ENCODE measurements around the gene SRP54.
"Not testable (repeated sequence)": the region's sequence is repeated elsewhere in the genome, so short reads cannot be mapped to it uniquely, and the experiment has no call there.

Gene SRP54

DNA sequence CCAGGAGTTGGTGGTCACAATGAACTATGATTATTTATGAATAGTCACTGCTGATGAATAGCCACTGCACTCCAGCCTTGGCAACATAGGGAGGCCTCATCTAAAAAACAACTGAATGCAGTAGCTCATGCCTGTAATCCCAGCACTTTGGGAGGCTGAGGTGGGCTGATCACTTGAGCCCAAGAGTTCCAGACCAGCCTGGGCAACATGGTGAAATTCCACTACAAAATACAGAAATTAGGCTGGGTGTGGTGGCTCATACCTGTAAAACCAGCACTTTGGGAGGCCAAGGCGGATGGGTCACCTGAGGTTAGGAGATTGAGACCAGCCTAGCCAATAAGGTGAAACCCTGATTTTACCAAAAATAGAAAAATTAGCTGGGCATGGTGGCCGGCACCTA, 49.8 kb downstream of the SRP54 start:
- DNase-seq (ENCODE audit: low spot score): no peak
- no peak for TF ChIP-seq CTCF (IDR thresholded peaks at IDR 0.05)
- no peak overlapping the region for H3K4me3 ChIP-seq
- H3K27ac ChIP-seq: no peak overlapping the region

DNA sequence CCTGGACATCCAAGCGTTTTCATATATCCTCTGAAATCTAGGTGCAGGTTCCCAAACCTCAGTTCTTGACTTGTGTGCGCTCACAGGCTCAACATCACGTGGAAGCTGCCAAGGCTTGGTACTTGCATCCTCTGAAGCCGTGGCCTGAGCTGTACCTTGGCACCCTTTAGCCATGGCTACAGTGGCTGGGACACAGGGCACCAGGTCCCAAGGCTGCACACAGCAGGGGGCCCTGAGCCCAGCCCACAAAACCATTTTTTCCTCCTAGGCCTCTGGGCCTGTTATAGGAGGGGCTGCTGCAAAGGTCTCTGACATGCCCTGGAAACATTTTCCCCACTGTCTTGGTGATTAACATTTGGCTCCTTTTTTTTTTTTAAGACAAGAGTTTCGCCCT, 51.6 kb downstream of the SRP54 start:
- H3K4me3 ChIP-seq: no peak overlapping the region

DNA sequence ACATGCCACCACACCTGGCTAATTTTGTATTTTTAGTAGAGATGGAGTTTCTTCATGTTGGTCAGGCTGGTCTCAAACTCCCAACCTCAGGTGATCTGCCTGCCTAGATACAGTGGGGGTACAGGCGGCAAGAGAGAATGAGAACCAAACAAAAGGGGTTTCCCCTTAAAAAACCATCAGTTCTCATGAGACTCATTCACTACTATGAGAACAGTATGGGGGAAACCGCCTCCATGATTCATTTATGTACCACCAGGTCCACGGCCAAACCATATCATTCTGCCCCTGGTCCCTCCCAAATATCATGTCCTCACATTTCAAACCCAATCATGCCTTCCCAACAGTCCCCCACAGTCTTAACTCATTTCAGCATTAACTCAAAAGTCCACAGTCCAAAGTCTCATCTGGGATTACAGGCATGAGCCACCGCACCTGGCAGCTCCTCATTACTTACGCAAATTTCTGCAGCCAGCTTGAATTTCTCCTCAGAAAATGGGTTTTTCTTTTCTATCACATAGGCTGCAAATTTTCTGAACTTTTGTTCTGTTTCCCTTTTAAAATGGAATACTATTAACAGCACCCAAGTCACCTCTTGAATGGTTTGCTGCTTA, 52.3 kb downstream of the SRP54 start:
- not testable (repeated sequence) for H3K27ac ChIP-seq; H3K4me3 ChIP-seq; DNase-seq (ENCODE audit: low spot score)

More for the DNA sequence above, 51.6 kb downstream of the SRP54 start:
- TF ChIP-seq CTCF (IDR thresholded peaks at IDR 0.05): no peak
- H3K27ac ChIP-seq: no peak overlapping the region
- DNase-seq (ENCODE audit: low spot score): no peak

GRCh38 chr14:35038312-35038711, 55.5 kb downstream of the SRP54 start:
- H3K4me3 ChIP-seq; H3K27ac ChIP-seq; DNase-seq (ENCODE audit: low spot score): not testable (repeated sequence)

DNA sequence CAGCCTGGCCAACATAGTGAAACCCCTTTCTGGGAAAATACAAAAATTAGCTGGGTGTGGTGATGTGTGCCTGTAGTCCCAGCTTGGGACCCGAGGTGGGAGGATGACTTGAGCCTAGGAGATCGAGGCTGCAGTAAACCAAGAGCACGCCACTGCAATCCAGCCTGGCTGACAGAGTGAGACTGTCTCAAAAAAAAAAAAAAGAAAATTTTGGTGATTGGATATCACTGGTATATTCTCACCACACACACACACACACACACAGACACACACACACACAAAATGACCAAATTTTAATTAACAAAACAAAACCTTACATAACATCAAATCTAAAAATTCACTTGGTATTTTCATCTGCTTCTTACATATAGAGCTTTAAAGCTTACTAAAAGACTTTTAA, 59.8 kb downstream of the SRP54 start:
- Histone ChIP-seq H3K27ac (no peak overlapping the region), H3K4me3 (no peak overlapping the region)
- no peak for DNase-seq (ENCODE audit: low spot score)
- TF ChIP-seq CTCF (IDR thresholded peaks at IDR 0.05): no peak

- no peak for DNase-seq (ENCODE audit: low spot score)
- no peak for TF ChIP-seq CTCF (IDR thresholded peaks at IDR 0.05)
- no peak overlapping the region for H3K27ac ChIP-seq
- H3K4me3 ChIP-seq: no peak overlapping the region
Observed at GRCh38 chr14:35043046-35043445, 60.3 kb downstream of the SRP54 start.

- peak overlapping the region; percentile 79 for H3K4me3 ChIP-seq
- DNase-seq (ENCODE audit: low spot score): no peak
- no peak for TF ChIP-seq CTCF (IDR thresholded peaks at IDR 0.05)
- H3K27ac ChIP-seq: peak overlapping the region; percentile 98
Observed at GRCh38 chr14:35044939-35045797, 62.4 kb downstream of the SRP54 start.

- no peak for TF ChIP-seq CTCF (IDR thresholded peaks at IDR 0.05)
- Histone ChIP-seq H3K27ac (peak overlapping the region; percentile 98), H3K4me3 (peak overlapping the region; percentile 79)
- no peak for DNase-seq (ENCODE audit: low spot score)
Observed at GRCh38 chr14:35045798-35046047, 62.9 kb downstream of the SRP54 start.
